Epithelial cell of proximal tubule (primary cell): Measurements from ENCODE around the gene SLC16A8. TPM values are rescaled to one million over a fixed set of nuclear protein-coding genes. Genes with fewer than 3 reads are reported as not detected.

Experiments
- DNase-seq: peaks from one replicate; pipeline ENCODE4 v3.0.0-alpha.2; 2011; ENCODE audit warnings: low read depth
- H3K4me3 ChIP-seq: 2 replicates; pipeline ENCODE4 v1.5.1; 2011; ENCODE audit warnings: low read depth, mild to moderate bottlenecking, low read length
- total RNA-seq: library from RNA; depleted of rRNA; stranded (reverse); fragments of >200 nt; gene quantifications from 2 replicates; pipeline ENCODE4 v1.2.3, GENCODE V29; 2015
- TF ChIP-seq, protein P1 (sequence below): conservative IDR thresholded peaks from 2 replicates; pipeline ENCODE4 v1.5.1; 2012; ENCODE audit warnings: low read depth, mild to moderate bottlenecking, low read length

The SLC16A8 gene
- total RNA-seq, 1 donor from 2014 or later, result 0.06 TPM

DNA sequence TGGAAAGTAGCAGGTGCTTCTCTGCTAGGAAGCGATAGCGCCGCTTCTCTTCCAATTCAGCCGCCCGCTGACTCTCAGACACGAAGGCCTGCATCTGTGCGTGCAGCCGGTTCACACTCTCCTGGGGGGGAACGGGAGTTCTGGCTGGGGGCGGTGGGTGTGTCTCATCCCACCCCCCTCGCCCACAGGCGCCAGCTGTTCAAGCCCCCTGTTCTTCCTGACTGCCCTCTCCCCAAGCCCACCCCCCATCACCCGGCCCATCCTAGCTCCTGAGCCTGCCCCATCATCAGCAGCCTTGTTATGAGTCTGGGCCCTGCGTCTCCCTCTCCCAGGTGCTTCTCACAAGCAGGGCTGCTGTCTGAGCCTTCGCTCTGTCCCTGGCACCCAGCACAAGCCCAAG lies 13.1 kb upstream of the SLC16A8 start:
- DNase-seq, result no peak
- TF ChIP-seq, protein P1, sequence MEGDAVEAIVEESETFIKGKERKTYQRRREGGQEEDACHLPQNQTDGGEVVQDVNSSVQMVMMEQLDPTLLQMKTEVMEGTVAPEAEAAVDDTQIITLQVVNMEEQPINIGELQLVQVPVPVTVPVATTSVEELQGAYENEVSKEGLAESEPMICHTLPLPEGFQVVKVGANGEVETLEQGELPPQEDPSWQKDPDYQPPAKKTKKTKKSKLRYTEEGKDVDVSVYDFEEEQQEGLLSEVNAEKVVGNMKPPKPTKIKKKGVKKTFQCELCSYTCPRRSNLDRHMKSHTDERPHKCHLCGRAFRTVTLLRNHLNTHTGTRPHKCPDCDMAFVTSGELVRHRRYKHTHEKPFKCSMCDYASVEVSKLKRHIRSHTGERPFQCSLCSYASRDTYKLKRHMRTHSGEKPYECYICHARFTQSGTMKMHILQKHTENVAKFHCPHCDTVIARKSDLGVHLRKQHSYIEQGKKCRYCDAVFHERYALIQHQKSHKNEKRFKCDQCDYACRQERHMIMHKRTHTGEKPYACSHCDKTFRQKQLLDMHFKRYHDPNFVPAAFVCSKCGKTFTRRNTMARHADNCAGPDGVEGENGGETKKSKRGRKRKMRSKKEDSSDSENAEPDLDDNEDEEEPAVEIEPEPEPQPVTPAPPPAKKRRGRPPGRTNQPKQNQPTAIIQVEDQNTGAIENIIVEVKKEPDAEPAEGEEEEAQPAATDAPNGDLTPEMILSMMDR, result no peak
- no peak overlapping the region for H3K4me3 ChIP-seq

GRCh38 chr22:38089474-38089851 lies 5.5 kb upstream of the SLC16A8 start:
- no peak overlapping the region for H3K4me3 ChIP-seq
- DNase-seq, result no peak
- TF ChIP-seq, protein P1, result no peak

DNA sequence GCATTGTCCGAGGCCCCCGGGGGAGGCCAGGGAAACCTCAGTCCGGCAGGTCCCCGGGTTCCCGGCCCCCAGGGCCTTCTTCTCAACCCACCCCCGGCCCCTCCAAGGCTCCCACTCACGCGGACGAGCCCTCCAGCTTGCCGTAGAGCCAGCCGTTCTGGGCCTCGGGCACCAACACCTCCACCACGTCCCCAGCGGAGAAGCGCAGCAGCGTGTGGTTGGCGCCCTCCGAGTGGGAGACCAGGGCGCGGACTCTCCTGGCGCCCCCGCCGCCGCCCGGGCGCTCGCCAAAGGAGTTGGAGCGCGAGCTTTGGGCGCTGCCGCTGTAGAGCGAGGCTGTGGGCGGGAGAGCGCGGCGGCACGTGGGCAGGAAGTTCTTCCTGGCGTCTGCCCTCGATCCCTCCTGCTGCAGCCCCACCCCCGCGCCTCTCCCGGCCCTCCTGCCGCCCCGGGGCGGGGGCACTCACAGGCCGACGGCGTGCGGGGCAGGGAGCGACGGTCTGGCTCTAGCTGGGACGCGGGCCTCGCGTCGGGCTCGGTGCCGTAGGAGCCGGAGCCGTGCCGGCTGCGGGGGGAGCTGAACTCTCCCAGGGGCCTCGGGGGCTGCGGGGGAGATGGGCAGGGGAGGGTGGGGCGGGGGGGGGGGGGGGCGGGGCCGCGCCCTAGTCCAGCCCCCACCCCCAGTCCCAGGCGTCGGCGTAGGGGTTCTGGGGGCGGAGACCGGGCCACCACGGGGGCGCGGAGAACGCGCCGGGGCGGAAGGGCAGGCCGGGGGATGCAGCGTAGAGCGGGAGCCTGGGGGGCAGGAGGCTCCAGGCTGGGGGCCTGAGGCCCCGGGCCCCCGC lies 4.9 kb upstream of the SLC16A8 start:
- H3K4me3 ChIP-seq, result no peak overlapping the region
- TF ChIP-seq, protein P1, result no peak
- no peak for DNase-seq

DNA sequence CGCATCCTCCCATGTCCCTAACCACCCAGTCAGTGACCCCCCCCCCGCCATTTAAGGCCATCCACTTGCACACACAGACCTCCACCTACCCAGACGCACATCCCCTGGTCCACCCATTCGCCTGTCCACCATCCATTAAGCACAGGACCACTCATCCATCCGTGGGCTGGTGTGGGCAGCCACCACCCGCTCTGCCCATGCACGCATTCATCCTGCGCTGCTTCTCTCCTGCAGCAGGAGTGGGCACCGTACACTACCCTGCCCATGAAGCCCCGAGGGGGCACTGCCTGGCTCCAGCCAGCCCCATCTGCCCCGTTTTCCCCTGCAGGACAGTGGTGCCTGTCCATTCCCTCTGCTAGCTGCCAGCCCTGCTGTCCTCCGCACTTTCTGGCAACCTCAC lies 3.9 kb upstream of the SLC16A8 start:
- TF ChIP-seq, protein P1, result no peak
- no peak for DNase-seq
- H3K4me3 ChIP-seq, result no peak overlapping the region

DNA sequence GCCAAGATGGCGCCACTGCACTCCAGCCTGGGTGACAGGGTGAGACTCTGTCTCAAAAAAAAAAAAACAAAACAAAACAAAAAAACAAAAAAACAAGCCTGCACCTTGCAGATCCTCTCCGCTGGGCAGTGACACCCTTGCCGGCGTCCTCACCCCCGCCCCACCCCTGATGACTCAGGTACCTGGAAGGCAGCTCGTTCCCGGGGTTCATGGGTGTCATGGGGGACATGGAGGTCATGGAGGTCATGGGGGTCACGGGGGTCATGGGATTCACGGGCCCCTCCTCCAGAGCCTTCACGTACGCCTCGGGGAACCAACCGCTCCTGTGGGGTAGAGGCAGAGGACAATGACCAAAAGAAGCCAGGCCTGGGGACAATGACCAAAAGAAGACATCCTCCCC lies 3.0 kb upstream of the SLC16A8 start:
- H3K4me3 ChIP-seq, result no peak overlapping the region
- no peak for DNase-seq
- TF ChIP-seq, protein P1, result no peak

DNA sequence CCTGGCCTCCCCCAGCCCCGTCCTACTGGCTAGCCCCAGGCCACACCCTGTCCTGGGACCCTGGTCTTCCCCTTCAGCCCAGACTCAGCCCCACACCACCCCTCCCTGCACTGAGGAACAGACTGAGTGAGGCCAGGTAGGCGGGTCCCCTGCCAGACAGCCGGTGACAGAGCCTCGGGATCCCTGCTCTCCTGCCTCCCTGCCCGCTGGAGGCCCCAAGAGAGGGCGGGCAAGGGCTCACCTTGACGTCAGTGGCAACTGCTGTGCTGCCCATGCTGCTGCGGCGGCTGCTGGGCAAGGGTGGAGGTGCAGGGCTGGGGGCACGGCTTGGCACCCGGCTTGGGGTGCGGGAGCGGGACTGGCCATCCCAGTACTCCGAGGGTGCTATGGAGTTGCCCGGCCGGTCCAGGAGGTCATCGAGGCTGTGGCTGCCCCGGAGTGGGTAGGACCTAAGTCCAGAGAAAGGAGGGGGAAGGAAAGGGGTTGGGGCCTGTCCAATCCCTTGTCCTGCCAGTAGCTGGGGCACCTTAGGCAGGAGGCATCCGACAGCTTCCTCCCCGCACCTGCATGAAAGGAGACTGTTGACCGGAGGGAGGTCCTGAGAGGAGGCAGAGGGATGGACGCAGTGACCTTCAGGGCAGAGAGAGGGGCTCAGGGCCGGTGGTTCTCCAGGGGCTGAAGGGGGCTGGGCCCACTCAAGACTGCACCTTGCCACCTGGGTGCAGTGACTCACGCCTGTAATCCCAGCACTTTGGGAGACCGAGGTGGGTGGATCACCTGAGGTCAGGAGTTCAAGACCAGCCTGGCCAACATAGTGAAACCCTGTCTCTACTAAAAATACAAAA lies 2.2 kb upstream of the SLC16A8 start:
- H3K4me3 ChIP-seq, result no peak overlapping the region
- TF ChIP-seq, protein P1, result no peak
- no peak for DNase-seq
